AG04450 (cell line): ENCODE results near the gene SNX22. TPM values are rescaled to one million over a fixed set of nuclear protein-coding genes. Genes with fewer than 3 reads are reported as not detected.

Experiments used
- CTCF ChIA-PET: fragments of 300-600, 350-600 bp; formaldehyde crosslinking; extraction: SDS; loops from one replicate; lab custom pipeline; 2022; ENCODE audit warnings: antibody characterized with exemption, inconsistent platforms; lab: Charles Lee
- POLR2A ChIA-PET: fragments of 350-600 bp; formaldehyde crosslinking; extraction: SDS; loops from one replicate; lab custom pipeline; 2021; ENCODE audit warnings: antibody characterized with exemption, inconsistent platforms; lab: Yijun Ruan, JAX
- DNase-seq: peaks from one replicate; pipeline ENCODE4 v3.0.0-alpha.2; 2011; ENCODE audit warnings: low read depth, low spot score
- H3K27ac ChIP-seq: one replicate; pipeline ENCODE4 v1.5.1; 2012; ENCODE audit warnings: low read depth, low read length, control low read depth
- H3K27me3 ChIP-seq: one replicate; pipeline ENCODE4 v1.6.0; 2012; ENCODE audit warnings: low read length; ENCODE audit not compliant: control insufficient read depth, insufficient read depth
- H3K4me3 ChIP-seq: 2 replicates; pipeline ENCODE4 v1.5.1; 2011; ENCODE audit warnings: mild to moderate bottlenecking, low read depth, low read length, control low read depth
- H3K9me3 ChIP-seq: 2 replicates; pipeline ENCODE4 v1.5.1; 2012; ENCODE audit warnings: low read length; ENCODE audit not compliant: control insufficient read depth, insufficient read depth
- CTCF ChIP-seq: IDR thresholded peaks from 2 replicates; pipeline ENCODE4 v1.5.1; 2011; ENCODE audit warnings: low read depth, low read length, control low read depth, inconsistent platforms
- polyA plus RNA-seq: library from polyadenylated mRNA; depleted of rRNA; stranded (reverse); fragments of >200 nt; gene quantifications from 2 replicates; pipeline ENCODE4 v1.2.3, GENCODE V29; 2011

SNX22 gene
- polyA plus RNA-seq, 1 experiment, result 0.06 TPM

DNA sequence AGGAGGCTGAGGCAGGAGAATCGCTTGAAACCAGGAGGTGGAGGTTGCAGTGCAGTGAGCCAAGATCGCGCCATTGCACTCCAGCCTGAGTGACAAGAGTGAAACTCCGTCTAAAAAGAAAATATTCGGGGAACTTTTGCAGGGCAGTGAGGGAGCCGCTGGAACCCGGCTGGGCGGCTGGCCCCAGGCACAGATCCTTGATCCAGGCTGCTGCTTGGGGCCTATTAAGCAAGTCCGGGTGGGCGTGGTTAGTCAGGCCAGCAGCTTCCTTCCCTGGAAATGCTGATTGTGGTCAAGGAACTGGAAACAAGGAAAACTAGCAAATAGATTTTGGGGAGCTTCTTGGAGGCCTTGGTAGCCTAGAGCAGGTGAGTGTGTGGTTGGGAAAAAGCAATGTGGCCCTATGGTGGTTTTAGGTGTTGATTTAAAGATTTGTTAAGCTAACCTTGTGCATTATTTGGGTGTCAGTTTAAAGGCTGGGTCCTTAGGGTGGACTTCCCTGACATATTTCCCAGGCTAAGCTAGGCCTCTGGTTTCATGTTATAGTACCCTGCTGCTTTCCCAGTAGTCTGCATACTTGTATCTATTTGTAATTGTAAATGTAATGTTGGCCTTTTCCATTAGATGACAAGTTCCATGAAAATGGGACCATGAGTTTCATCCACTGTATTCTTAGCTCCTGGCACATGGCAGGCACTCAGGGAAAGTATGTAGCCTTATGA is 17.7 kb upstream of the SNX22 start:
- H3K9me3 ChIP-seq, result no peaks in the 10 kb centered on the region
- POLR2A ChIA-PET, result no interaction called here
- H3K27me3 ChIP-seq, result no peaks in the 10 kb centered on the region
- no peak overlapping the region for H3K4me3 ChIP-seq
- TF ChIP-seq CTCF, result no peak
- CTCF ChIA-PET, result interaction anchor here (1.1 kb wide), 1 partner anchor 19 kb away, joined by 4 read pairs; no protein-coding TSS in a partner anchor
- no peak overlapping the region for H3K27ac ChIP-seq
- no peak for DNase-seq

- ChIA-PET POLR2A (no interaction called here), CTCF (interaction anchor here (1.1 kb wide), 1 partner anchor 19 kb away, joined by 4 read pairs; no protein-coding TSS in a partner anchor)
- no peak for DNase-seq
- Histone ChIP-seq H3K9me3 (no peaks in the 10 kb centered on the region), H3K4me3 (no peak overlapping the region), H3K27me3 (no peaks in the 10 kb centered on the region), H3K27ac (no peak overlapping the region)
- TF ChIP-seq CTCF, result no peak
Measured at GRCh38 chr15:64134345-64134829, 17.1 kb upstream of the SNX22 start.

GRCh38 chr15:64136347-64136746 is 15.2 kb upstream of the SNX22 start:
- Histone ChIP-seq H3K9me3 (no peaks in the 10 kb centered on the region), H3K4me3 (no peak overlapping the region), H3K27ac (no peak overlapping the region), H3K27me3 (no peaks in the 10 kb centered on the region)
- no peak for DNase-seq
- CTCF ChIA-PET, result no interaction called here
- POLR2A ChIA-PET, result no interaction called here
- TF ChIP-seq CTCF, result no peak

DNA sequence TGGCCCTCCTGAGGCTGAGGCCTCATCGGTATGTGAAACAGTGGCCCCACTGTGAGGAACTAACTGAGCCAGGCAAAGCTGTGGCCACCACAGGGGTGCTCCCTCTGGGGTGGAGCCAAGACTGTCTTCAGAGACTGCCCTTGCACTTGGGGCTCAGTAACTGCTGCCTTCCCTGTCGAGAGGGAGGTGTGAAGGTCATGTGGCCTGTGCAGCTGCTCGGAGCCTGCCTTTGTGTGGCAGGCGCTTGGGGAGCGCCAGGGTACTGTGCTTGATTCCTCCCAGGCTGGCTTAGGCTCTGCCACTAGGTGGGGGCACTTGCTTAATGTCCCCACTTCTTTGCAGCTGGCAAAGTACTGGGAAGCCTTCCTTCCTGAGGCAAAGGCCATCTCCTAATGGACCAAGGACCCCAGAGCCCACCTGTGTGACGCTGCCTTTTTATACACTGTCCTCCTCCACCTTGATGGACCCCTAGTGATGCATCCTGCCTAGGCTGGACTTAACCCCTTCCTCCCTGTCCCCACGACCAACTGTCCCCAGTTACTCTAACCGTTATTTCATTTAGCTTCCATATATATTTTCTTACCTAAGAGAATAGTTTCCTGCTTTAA is 14.2 kb upstream of the SNX22 start:
- Histone ChIP-seq H3K9me3 (no peaks in the 10 kb centered on the region), H3K27ac (no peak overlapping the region), H3K4me3 (no peak overlapping the region), H3K27me3 (no peaks in the 10 kb centered on the region)
- no peak for DNase-seq
- CTCF ChIA-PET, result no interaction called here
- POLR2A ChIA-PET, result interaction anchor here (0.5 kb wide), 1 partner anchor 51 kb away, joined by 6 read pairs; no protein-coding TSS in a partner anchor
- no peak for TF ChIP-seq CTCF
